Tibial artery (tissue), 4 donors: ENCODE data around the gene TBCEL.

Source experiments
- DNase-seq, 2 donors: peaks; one replicate each; pipeline ENCODE4 v3.0.0-alpha.2; 2019
- H3K27ac ChIP-seq, 2 donors: fragments of 200-600 bp; sonication (generic) in 1 of 2; 1 replicate in 1 of 2; 2 replicates in 1 of 2; pipeline ENCODE4 v1.5.1; 2018 to 2019; ENCODE audit warnings: mild to moderate bottlenecking in 1 of 2
- H3K27me3 ChIP-seq, 2 donors: fragments of 200-600 bp; sonication (generic) in 1 of 2; one replicate each; pipeline versions ENCODE4 v1.5.1 to v1.6.0; 2016 to 2019
- H3K36me3 ChIP-seq, 3 donors: fragments of 200-600 bp; sonication (generic) in 2 of 3; one replicate each; pipeline ENCODE4 v1.5.1; 2016 to 2019; ENCODE audit warnings: mild to moderate bottlenecking in 2 of 3
- H3K4me1 ChIP-seq, 4 donors: fragments of 200-600 bp; sonication (generic) in 2 of 4; 1 replicate in 3 of 4; 2 replicates in 1 of 4; pipeline ENCODE4 v1.5.1; 2016 to 2019
- H3K4me3 ChIP-seq, 2 donors: fragments of 200-600 bp; sonication (generic) in 1 of 2; 1 replicate in 1 of 2; 2 replicates in 1 of 2; pipeline ENCODE4 v1.5.1; 2018 to 2019; ENCODE audit warnings: mild to moderate bottlenecking in 2 of 2
- H3K9me3 ChIP-seq, 3 donors: fragments of 200-600 bp; sonication (generic) in 1 of 3; one replicate each; pipeline ENCODE4 v1.5.1; 2016 to 2019
- CTCF ChIP-seq, 2 experiments: fragments of 200-600 bp in 1 of 2; fragments of 450-650 bp in 1 of 2; IDR thresholded peaks; one replicate each; pipeline ENCODE4 v1.5.1; 2017 to 2019; ENCODE audit warnings: antibody characterized with exemption in 2 of 2, mild to moderate bottlenecking in 1 of 2, moderate library complexity in 1 of 2
- intact Hi-C: fragments of 100-400 bp; cut with DNase I; formaldehyde crosslinking; loops from one replicate; pipeline ENCODE4 v1.15.0; 2023; ENCODE audit warnings: low total_unique reads

Gene TBCEL

GRCh38 chr11:121081321-121081720 is 57.4 kb downstream of the TBCEL start:
- intact Hi-C loops = no loop called here
- no peaks in the 10 kb centered on the region for H3K9me3 ChIP-seq
- no peak overlapping the region for H3K27ac ChIP-seq
- peaks cover 3 to 12% (median 7%) of the 10 kb centered on the region in 3 donors for H3K36me3 ChIP-seq
- H3K27me3 ChIP-seq = no peaks in the 10 kb centered on the region
- H3K4me1 ChIP-seq = peaks cover 0 to 1% (median 0%) of the 10 kb centered on the region in 4 donors
- H3K4me3 ChIP-seq = no peak overlapping the region
- no peak for TF ChIP-seq CTCF (IDR thresholded peaks at IDR 0.05)
- no peak for DNase-seq

- no peak for DNase-seq
- peaks cover 8 to 13% (median 12%) of the 10 kb centered on the region in 3 donors for H3K36me3 ChIP-seq
- no peak for TF ChIP-seq CTCF (IDR thresholded peaks at IDR 0.05)
- H3K4me1 ChIP-seq = peaks cover 0 to 10% (median 0%) of the 10 kb centered on the region in 4 donors
- no peak overlapping the region for H3K4me3 ChIP-seq
- intact Hi-C loops = no loop called here
- no peaks in the 10 kb centered on the region for H3K27me3 ChIP-seq
- no peaks in the 10 kb centered on the region for H3K9me3 ChIP-seq
- no peak overlapping the region for H3K27ac ChIP-seq
These were observed 58.3 kb downstream of the TBCEL start for GRCh38 chr11:121082219-121082618.

- Histone ChIP-seq H3K27ac (no peak overlapping the region), H3K4me3 (no peak overlapping the region), H3K4me1 (peaks cover 0 to 11% (median 0%) of the 10 kb centered on the region in 4 donors), H3K27me3 (no peaks in the 10 kb centered on the region), H3K36me3 (peaks cover 12 to 16% (median 12%) of the 10 kb centered on the region in 3 donors), H3K9me3 (no peaks in the 10 kb centered on the region)
- no peak for DNase-seq
- intact Hi-C loops = no loop called here
- no peak for TF ChIP-seq CTCF (IDR thresholded peaks at IDR 0.05)
These were observed 58.8 kb downstream of the TBCEL start for GRCh38 chr11:121082670-121083069.

- intact Hi-C loops = no loop called here
- Histone ChIP-seq H3K27me3 (no peaks in the 10 kb centered on the region), H3K27ac (no peak overlapping the region), H3K9me3 (no peaks in the 10 kb centered on the region), H3K36me3 (peaks cover 0 to 15% (median 12%) of the 10 kb centered on the region in 3 donors), H3K4me3 (no peak overlapping the region), H3K4me1 (peaks cover 0 to 11% (median 0%) of the 10 kb centered on the region in 4 donors)
- DNase-seq = no peak
- TF ChIP-seq CTCF (IDR thresholded peaks at IDR 0.05) = no peak
These were observed 63.0 kb downstream of the TBCEL start for GRCh38 chr11:121086866-121087265.

- Histone ChIP-seq H3K27ac (no peak overlapping the region), H3K4me3 (no peak overlapping the region), H3K36me3 (peaks cover 0 to 15% (median 9%) of the 10 kb centered on the region in 3 donors), H3K4me1 (peaks cover 0 to 11% (median 0%) of the 10 kb centered on the region in 4 donors), H3K27me3 (no peaks in the 10 kb centered on the region), H3K9me3 (no peaks in the 10 kb centered on the region)
- intact Hi-C loops = no loop called here
- no peak for TF ChIP-seq CTCF (IDR thresholded peaks at IDR 0.05)
- DNase-seq = no peak
These were observed 65.7 kb downstream of the TBCEL start for GRCh38 chr11:121089566-121089965.
